Placental epithelial cell (primary cell): Measurements from ENCODE around the gene SECISBP2L. TPM values are rescaled to one million over a fixed set of nuclear protein-coding genes. Genes with fewer than 3 reads are reported as not detected.

Experiments used
- small RNA-seq: library from RNA; depleted of rRNA; stranded (forward); fragments of <200 nt; gene quantifications from one replicate; pipeline ENCODE3, GENCODE V24; 2012
- total RNA-seq: library from RNA; depleted of rRNA; stranded (reverse); fragments of >200 nt; gene quantifications from 2 replicates; pipeline ENCODE4 v1.2.3, GENCODE V29; 2012

Gene SECISBP2L
- total RNA-seq: 53.1 and 136 TPM in 2 replicates

DNA sequence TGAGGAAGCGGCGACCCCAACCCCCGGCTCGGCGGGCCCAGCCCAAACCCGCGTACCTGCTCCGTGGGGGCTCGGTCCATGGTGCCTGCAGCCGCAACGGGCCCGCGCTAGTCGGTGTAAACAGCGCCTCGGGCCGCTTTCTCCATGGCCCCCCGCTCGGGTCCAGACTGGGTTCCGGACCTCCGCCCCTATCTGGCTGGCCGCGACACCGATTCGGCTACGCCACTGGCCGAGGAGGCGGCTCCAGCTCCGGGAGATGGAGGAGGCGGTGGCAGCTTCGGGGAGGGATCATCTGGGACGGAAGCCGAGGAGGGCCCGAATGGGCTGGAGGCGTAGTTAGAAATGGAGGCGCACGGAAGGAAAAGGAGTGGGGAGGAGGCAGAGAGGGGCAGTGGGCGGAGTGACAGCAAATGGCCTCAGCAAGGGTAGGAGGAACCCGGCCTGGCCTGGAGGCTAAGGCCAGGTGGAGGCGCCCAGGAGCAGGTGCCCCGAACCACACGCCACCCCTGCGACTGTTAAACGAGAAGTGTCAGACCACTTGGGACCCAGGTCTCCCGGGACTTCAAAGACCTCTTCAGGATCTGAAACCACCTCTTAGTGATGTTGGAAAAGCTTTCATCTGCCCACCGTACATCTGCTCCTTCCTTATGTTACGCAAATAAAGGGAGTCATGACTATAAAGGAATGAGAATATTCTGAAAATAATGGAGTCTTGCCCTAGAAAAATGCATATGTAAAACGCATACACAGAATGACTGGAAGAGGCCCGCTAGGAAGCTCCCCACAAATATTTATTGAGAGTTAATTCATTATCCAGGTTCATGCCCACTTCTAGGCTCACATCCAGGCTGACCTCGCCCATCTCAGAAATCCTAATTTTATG, at the start of gene SECISBP2L:
SECISBP2L (minus strand) TSS at position 227 of the 883 bp plus-strand sequence; CDS start at position 80, 147 bp downstream.

GRCh38 chr15:48963524-48964113, 82.6 kb downstream of the SECISBP2L start, which contains the start of gene SHC4:
Gene SHC4 (minus strand): TSS chr15:48963919. CDS start chr15:48963015, 904 bp downstream.

Small RNAs within 50 kb of the gene (small RNA-seq; reads per million reads assigned to genes)
- gene RF00019: not detected

Other genes with a start within 250 kb of the SECISBP2L start
- 3.3 and 4.3 TPM in 2 replicates for gene CEP152, start 235.4 kb downstream of the SECISBP2L start, total RNA-seq
- 127 and 139 TPM in 2 replicates for gene EID1, start 168.3 kb downstream of the SECISBP2L start, total RNA-seq
- gene SHC4, start 82.5 kb downstream of the SECISBP2L start, total RNA-seq: 0.22 and 0.79 TPM in 2 replicates
- gene COPS2, start 109.2 kb upstream of the SECISBP2L start, total RNA-seq: 51.1 and 79.7 TPM in 2 replicates
- gene GALK2, start 123.8 kb upstream of the SECISBP2L start, total RNA-seq: 29.4 and 33.0 TPM in 2 replicates